K562 (cell line): Measurements from ENCODE around the gene ANKRD34A. TPM values are rescaled to one million over a fixed set of nuclear protein-coding genes. Genes with fewer than 3 reads are reported as not detected.
A peak's percentile ranks its signal among the peaks of the same experiment; 100 is the strongest.

Source experiments
- CHD2 ChIP-seq: IDR thresholded peaks from 2 replicates; pipeline ENCODE4 v1.6.1; 2011; ENCODE audit warnings: low read depth, low read length
- FOXM1 ChIP-seq, 2 experiments: fragments of 450-650 bp in 1 of 2; sonication (generic) in 1 of 2; formaldehyde crosslinking in 1 of 2; IDR thresholded peaks; 2 replicates each; pipeline versions ENCODE4 v1.6.1 to v1.9.0; 2017 to 2022; ENCODE audit warnings: low read depth in 2 of 2, mild to moderate bottlenecking in 2 of 2, missing genetic modification reagents in 1 of 2, moderate library complexity in 1 of 2
- KDM5B ChIP-seq: fragments of 200-600 bp; sonication (generic); IDR thresholded peaks from 2 replicates; pipeline ENCODE4 v1.6.1; 2012; ENCODE audit warnings: low read depth, mild to moderate bottlenecking, moderate library complexity, low read length, control low read depth, inconsistent platforms; ENCODE audit not compliant: insufficient replicate concordance
- KLF1 ChIP-seq: fragments of 450-650 bp; IDR thresholded peaks from 2 replicates; pipeline ENCODE4 v1.6.1; 2016; ENCODE audit warnings: missing genetic modification characterization, missing compliant biosample characterization
- MECOM ChIP-seq: fragments of 250-450 bp; sonication (Bioruptor Pico); IDR thresholded peaks from 2 replicates; pipeline ENCODE4 v1.8.0; 2022; ENCODE audit warnings: inconsistent platforms
- MEF2A ChIP-seq: IDR thresholded peaks from 2 replicates; pipeline ENCODE4 v1.6.1; 2011; ENCODE audit warnings: low read depth, mild to moderate bottlenecking, low read length, moderate library complexity; ENCODE audit not compliant: control insufficient read depth
- PCBP2 ChIP-seq: fragments of 200-400 bp; formaldehyde crosslinking; IDR thresholded peaks from 2 replicates; pipeline ENCODE4 v1.6.1; 2018; ENCODE audit warnings: low read length, low read depth, mild to moderate bottlenecking, moderate library complexity; ENCODE audit not compliant: poor library complexity, severe bottlenecking
- POLR2AphosphoS5 ChIP-seq: IDR thresholded peaks from 2 replicates; pipeline ENCODE4 v1.6.1; 2011; ENCODE audit warnings: mild to moderate bottlenecking, low read depth, low read length, moderate library complexity; ENCODE audit not compliant: control insufficient read depth, insufficient read depth
- RB1 ChIP-seq: fragments of 450-650 bp; IDR thresholded peaks from 2 replicates; pipeline ENCODE4 v1.6.1; 2017; ENCODE audit warnings: low read depth, mild to moderate bottlenecking
- SAP30 ChIP-seq: fragments of 200-600 bp; sonication (generic); IDR thresholded peaks from 2 replicates; pipeline ENCODE4 v1.6.1; 2012; ENCODE audit warnings: borderline replicate concordance, low read depth, mild to moderate bottlenecking, moderate library complexity, low read length, control low read depth, inconsistent platforms; ENCODE audit not compliant: insufficient read depth, poor library complexity, severe bottlenecking
- TRIM24 ChIP-seq, 2 experiments: fragments of 450-650 bp; IDR thresholded peaks; 2 replicates each; pipeline ENCODE4 v1.6.1; 2016
- ZNF184 ChIP-seq: sonication (generic); formaldehyde crosslinking; IDR thresholded peaks from 2 replicates; pipeline ENCODE4 v1.5.0; 2020; ENCODE audit warnings: missing genetic modification reagents
- ZNF717 ChIP-seq: fragments of 250-450 bp; sonication (Bioruptor Pico); IDR thresholded peaks from 2 replicates; pipeline ENCODE4 v1.5.0; 2021
- polyA plus RNA-seq, 8 experiments: library from polyadenylated mRNA; depleted of rRNA in 4 of 8; stranded (reverse) in 5 of 8; unstranded in 3 of 8; fragments of >200 nt; fragmentation: Nextera tagmentation in 2 of 8; fragmentation: Illumina TruSeq in 1 of 8; extraction: Ambion mirVana in 2 of 8; extraction: Trizol in 1 of 8; gene quantifications; 2 replicates each; pipeline versions ENCODE4 v1.2.1 to v1.2.3, GENCODE V29; 2011 to 2014; ENCODE audit warnings: inconsistent platforms in 1 of 8, missing spikeins in 1 of 8
- total RNA-seq, 7 experiments: library from RNA; depleted of rRNA in 6 of 7; stranded (reverse); fragments of >200 nt in 6 of 7; fragmentation: Illumina TruSeq in 2 of 7; extraction: Trizol in 2 of 7; gene quantifications; 2 replicates each; pipeline versions ENCODE4 v1.2.1 to v1.2.3, GENCODE V29; 2011 to 2021; ENCODE audit warnings: low replicate concordance in 1 of 7
- TF ChIP-seq, protein P1 (sequence below): fragments of 450-650 bp; IDR thresholded peaks from 2 replicates; pipeline ENCODE4 v1.6.1; 2016; ENCODE audit warnings: borderline replicate concordance
- TF ChIP-seq, protein P2 (sequence below), 2 experiments: fragments of 450-650 bp in 1 of 2; IDR thresholded peaks; 2 replicates each; pipeline ENCODE4 v1.6.1; 2011 to 2017; ENCODE audit warnings: low read depth in 2 of 2, antibody characterized with exemption in 1 of 2, borderline replicate concordance in 1 of 2, low read length in 1 of 2, mild to moderate bottlenecking in 1 of 2, mixed read lengths in 1 of 2; ENCODE audit not compliant: control insufficient read depth in 1 of 2
- TF ChIP-seq, protein P3 (sequence below): fragments of 450-650 bp; formaldehyde crosslinking; IDR thresholded peaks from 2 replicates; pipeline ENCODE4 v1.4.0; 2022; ENCODE audit warnings: missing genetic modification characterization
- TF ChIP-seq, protein P4 (sequence below): fragments of 450-650 bp; formaldehyde crosslinking; IDR thresholded peaks from 2 replicates; pipeline ENCODE4 v1.4.0; 2020; ENCODE audit warnings: mild to moderate bottlenecking, mixed read lengths

The ANKRD34A gene
- total and polyA plus RNA-seq, 9 of the 15 experiments (the other 6 are each of a cell fraction or from before 2014, with no cell fraction given) = 0.06 to 1.6 (median 0.43) TPM

DNA sequence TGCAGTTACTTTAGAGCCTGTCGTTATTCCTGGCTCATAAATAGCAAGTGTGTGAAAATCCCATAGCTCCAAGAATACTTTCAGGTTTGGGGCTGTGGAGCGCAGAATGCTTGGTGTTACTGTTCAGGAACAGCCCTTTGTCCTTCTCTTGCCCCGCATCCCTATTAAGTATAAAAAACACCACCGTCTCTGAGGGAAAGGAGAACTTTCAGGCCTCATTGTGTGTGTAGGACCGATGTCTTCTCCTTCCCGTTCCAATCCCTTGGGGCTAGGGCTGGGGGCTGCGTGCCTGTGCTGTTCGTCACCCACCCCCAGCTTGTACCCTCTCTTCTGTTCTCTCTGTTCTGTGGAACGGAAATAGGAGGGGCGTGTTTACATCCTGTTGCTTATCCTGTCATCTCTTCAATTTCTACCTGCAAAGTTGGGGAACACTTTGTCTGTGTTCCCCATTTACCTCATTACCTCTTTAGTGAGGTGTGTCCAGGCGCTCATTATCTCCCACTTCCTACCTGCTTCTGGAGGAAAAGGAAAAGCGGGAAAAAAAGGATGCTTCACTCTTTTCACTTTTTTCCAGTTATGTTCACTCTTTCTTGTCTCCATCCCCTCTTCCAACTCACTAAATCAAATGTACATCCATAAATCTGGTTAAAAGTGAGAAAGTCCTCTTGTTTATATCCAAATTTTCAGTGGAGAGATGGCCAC lies 32.8 kb upstream of the ANKRD34A start (continued):
- TF ChIP-seq CHD2 (no peak), POLR2AphosphoS5 (0 out of 2 replicates have a peak, but pooled peaks have one; percentile 38), MECOM (no peak), SAP30 (no peak), ZNF184 (CRISPR knock-in tag) (no peak), PCBP2 (no peak), KLF1 (tag) (no peak), MEF2A (0 out of 2 replicates have a peak, but pooled peaks have one; percentile 43), KDM5B (no peak), FOXM1 (IDR thresholded peaks at IDR 0.05; ENCODE audit: low read depth) (no peak), FOXM1 (CRISPR knock-in tag; IDR thresholded peaks at IDR 0.05; ENCODE audit: low read depth) (0 out of 2 replicates have a peak, but pooled peaks have one; percentile 23), ZNF717 (CRISPR knock-in tag) (no peak), TRIM24 (IDR thresholded peaks at IDR 0.05) (no peak), RB1 (no peak)
- TF ChIP-seq, protein P1, sequence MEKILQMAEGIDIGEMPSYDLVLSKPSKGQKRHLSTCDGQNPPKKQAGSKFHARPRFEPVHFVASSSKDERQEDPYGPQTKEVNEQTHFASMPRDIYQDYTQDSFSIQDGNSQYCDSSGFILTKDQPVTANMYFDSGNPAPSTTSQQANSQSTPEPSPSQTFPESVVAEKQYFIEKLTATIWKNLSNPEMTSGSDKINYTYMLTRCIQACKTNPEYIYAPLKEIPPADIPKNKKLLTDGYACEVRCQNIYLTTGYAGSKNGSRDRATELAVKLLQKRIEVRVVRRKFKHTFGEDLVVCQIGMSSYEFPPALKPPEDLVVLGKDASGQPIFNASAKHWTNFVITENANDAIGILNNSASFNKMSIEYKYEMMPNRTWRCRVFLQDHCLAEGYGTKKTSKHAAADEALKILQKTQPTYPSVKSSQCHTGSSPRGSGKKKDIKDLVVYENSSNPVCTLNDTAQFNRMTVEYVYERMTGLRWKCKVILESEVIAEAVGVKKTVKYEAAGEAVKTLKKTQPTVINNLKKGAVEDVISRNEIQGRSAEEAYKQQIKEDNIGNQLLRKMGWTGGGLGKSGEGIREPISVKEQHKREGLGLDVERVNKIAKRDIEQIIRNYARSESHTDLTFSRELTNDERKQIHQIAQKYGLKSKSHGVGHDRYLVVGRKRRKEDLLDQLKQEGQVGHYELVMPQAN = no peak
- TF ChIP-seq, protein P2, sequence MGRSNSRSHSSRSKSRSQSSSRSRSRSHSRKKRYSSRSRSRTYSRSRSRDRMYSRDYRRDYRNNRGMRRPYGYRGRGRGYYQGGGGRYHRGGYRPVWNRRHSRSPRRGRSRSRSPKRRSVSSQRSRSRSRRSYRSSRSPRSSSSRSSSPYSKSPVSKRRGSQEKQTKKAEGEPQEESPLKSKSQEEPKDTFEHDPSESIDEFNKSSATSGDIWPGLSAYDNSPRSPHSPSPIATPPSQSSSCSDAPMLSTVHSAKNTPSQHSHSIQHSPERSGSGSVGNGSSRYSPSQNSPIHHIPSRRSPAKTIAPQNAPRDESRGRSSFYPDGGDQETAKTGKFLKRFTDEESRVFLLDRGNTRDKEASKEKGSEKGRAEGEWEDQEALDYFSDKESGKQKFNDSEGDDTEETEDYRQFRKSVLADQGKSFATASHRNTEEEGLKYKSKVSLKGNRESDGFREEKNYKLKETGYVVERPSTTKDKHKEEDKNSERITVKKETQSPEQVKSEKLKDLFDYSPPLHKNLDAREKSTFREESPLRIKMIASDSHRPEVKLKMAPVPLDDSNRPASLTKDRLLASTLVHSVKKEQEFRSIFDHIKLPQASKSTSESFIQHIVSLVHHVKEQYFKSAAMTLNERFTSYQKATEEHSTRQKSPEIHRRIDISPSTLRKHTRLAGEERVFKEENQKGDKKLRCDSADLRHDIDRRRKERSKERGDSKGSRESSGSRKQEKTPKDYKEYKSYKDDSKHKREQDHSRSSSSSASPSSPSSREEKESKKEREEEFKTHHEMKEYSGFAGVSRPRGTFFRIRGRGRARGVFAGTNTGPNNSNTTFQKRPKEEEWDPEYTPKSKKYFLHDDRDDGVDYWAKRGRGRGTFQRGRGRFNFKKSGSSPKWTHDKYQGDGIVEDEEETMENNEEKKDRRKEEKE (IDR thresholded peaks at IDR 0.05; ENCODE audit: borderline replicate concordance in 1 of 2, control insufficient read depth in 1 of 2, low read depth in 2 of 2, low read length in 1 of 2) = no peak
- TF ChIP-seq, protein P3, sequence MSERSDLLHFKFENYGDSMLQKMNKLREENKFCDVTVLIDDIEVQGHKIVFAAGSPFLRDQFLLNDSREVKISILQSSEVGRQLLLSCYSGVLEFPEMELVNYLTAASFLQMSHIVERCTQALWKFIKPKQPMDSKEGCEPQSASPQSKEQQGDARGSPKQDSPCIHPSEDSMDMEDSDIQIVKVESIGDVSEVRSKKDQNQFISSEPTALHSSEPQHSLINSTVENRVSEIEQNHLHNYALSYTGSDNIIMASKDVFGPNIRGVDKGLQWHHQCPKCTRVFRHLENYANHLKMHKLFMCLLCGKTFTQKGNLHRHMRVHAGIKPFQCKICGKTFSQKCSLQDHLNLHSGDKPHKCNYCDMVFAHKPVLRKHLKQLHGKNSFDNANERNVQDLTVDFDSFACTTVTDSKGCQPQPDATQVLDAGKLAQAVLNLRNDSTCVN (CRISPR knock-in tag) = no peak
- TF ChIP-seq, protein P4, sequence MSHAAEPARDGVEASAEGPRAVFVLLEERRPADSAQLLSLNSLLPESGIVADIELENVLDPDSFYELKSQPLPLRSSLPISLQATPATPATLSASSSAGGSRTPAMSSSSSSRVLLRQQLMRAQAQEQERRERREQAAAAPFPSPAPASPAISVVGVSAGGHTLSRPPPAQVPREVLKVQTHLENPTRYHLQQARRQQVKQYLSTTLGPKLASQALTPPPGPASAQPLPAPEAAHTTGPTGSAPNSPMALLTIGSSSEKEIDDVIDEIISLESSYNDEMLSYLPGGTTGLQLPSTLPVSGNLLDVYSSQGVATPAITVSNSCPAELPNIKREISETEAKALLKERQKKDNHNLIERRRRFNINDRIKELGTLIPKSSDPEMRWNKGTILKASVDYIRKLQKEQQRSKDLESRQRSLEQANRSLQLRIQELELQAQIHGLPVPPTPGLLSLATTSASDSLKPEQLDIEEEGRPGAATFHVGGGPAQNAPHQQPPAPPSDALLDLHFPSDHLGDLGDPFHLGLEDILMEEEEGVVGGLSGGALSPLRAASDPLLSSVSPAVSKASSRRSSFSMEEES (CRISPR knock-in tag) = no peak
